HL-60 (cell line): ENCODE measurements around the gene POLE.

Experiments used
- DNase-seq, 2 experiments: peaks; one replicate each; pipeline ENCODE4 v3.0.0-alpha.2; 2010 to 2020; ENCODE audit warnings: low read depth in 1 of 2, low spot score in 1 of 2
- H3K27ac ChIP-seq: fragments of 250-450 bp; sonication (Bioruptor Pico); replicated peaks from 2 replicates; pipeline ENCODE4 v1.5.1; 2020; ENCODE audit warnings: mild to moderate bottlenecking, moderate library complexity
- H3K27me3 ChIP-seq: fragments of 250-450 bp; sonication (Bioruptor Pico); 2 replicates; pipeline ENCODE4 v1.5.1; 2021; ENCODE audit warnings: mild to moderate bottlenecking, moderate library complexity; ENCODE audit not compliant: insufficient read depth, poor library complexity, severe bottlenecking
- H3K4me3 ChIP-seq: replicated peaks from 2 replicates; pipeline ENCODE4 v1.5.1; 2011; ENCODE audit warnings: mild to moderate bottlenecking, control low read depth, low read length; ENCODE audit not compliant: insufficient read depth
- GABPA ChIP-seq: IDR thresholded peaks from 2 replicates; pipeline ENCODE4 v1.6.1; 2012; ENCODE audit warnings: low read depth
- POLR2AphosphoS5 ChIP-seq: IDR thresholded peaks from 2 replicates; pipeline ENCODE4 v1.6.1; 2012; ENCODE audit warnings: low read depth
- REST ChIP-seq: IDR thresholded peaks from 2 replicates; pipeline ENCODE4 v1.6.1; 2012; ENCODE audit warnings: low read depth; ENCODE audit not compliant: insufficient replicate concordance
- SPI1 ChIP-seq: IDR thresholded peaks from 2 replicates; pipeline ENCODE4 v1.6.1; 2012; ENCODE audit warnings: low read depth, mild to moderate bottlenecking, borderline replicate concordance
- TF ChIP-seq, protein P1 (sequence below): IDR thresholded peaks from one replicate; pipeline ENCODE4 v1.5.1; 2011; ENCODE audit warnings: low read length, control low read depth, inconsistent platforms; ENCODE audit not compliant: insufficient read depth

Gene POLE

GRCh38 chr12:132665794-132666193 lies 21.3 kb downstream of the POLE start:
- Histone ChIP-seq H3K4me3 (no peak overlapping the region), H3K27ac (no peak overlapping the region), H3K27me3 (no peaks in the 10 kb centered on the region)
- no peak for DNase-seq
- no peak for TF ChIP-seq SPI1
- TF ChIP-seq REST = no peak
- TF ChIP-seq POLR2AphosphoS5 = no peak
- TF ChIP-seq, protein P1, sequence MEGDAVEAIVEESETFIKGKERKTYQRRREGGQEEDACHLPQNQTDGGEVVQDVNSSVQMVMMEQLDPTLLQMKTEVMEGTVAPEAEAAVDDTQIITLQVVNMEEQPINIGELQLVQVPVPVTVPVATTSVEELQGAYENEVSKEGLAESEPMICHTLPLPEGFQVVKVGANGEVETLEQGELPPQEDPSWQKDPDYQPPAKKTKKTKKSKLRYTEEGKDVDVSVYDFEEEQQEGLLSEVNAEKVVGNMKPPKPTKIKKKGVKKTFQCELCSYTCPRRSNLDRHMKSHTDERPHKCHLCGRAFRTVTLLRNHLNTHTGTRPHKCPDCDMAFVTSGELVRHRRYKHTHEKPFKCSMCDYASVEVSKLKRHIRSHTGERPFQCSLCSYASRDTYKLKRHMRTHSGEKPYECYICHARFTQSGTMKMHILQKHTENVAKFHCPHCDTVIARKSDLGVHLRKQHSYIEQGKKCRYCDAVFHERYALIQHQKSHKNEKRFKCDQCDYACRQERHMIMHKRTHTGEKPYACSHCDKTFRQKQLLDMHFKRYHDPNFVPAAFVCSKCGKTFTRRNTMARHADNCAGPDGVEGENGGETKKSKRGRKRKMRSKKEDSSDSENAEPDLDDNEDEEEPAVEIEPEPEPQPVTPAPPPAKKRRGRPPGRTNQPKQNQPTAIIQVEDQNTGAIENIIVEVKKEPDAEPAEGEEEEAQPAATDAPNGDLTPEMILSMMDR = no peak
- TF ChIP-seq GABPA = no peak

DNA sequence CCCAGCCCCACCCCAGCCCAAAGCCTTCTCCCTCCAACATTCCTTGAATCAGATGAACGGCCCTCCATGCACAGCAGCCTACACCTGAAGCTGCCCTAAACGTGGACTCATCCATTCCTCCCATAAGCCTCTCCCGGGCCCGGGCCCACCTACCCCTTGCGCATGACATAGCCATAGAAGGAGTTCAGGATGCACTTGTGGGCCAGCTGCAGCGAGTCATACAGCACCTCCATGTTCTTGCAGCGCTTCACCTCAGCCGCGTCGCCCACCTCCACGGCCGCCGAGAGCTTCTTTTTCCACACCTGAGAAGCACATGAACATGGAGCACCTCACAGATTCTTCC lies 22.0 kb downstream of the POLE start:
- no peak for DNase-seq
- Histone ChIP-seq H3K27me3 (no peaks in the 10 kb centered on the region), H3K4me3 (no peak overlapping the region), H3K27ac (no peak overlapping the region)
- TF ChIP-seq, protein P1 = no peak
- TF ChIP-seq REST (no peak), POLR2AphosphoS5 (no peak), SPI1 (no peak), GABPA (no peak)

- no peaks in the 10 kb centered on the region for H3K27me3 ChIP-seq
- TF ChIP-seq REST (no peak), GABPA (peak; percentile 33; the same call in 1 of the 2 replicates), SPI1 (no peak)
- DNase-seq = peak in 1 of 2 experiments; percentile 21
- H3K27ac ChIP-seq = no peak overlapping the region
- no peak overlapping the region for H3K4me3 ChIP-seq
These were observed 22.7 kb downstream of the POLE start for GRCh38 chr12:132664206-132665148.
